ENCODE data around the gene ZNF195. TPM values are rescaled to one million over a fixed set of nuclear protein-coding genes. Genes with fewer than 3 reads are reported as not detected.

The ZNF195 gene
- 24.6 and 25.8 TPM in 2 replicates for total RNA-seq

GRCh38 chr11:3378426-3379423 lies at the start of gene ZNF195:
Gene ZNF195, minus strand, starts transcription at chr11:3379146. Its CDS starts 106 bp downstream, at chr11:3379040.

Small RNA genes lying within 50 kb of the gene (small RNA-seq; reads per million reads assigned to genes)
- gene AC123788.2 = not detected

Other genes with a start within 250 kb of the ZNF195 start
- gene OSBPL5, start 213.8 kb downstream of the ZNF195 start, total RNA-seq = 34.4 and 44.7 TPM in 2 replicates
- gene MRGPRG, start 160.3 kb downstream of the ZNF195 start, total RNA-seq = not detected in 2 replicates
- gene MRGPRE, start 146.7 kb downstream of the ZNF195 start, total RNA-seq = not detected in 2 replicates

Measured in vein endothelial cell (primary cell).